MCF 10A (cell line): ENCODE data around the gene SH3D19. TPM values are rescaled to one million over a fixed set of nuclear protein-coding genes. Genes with fewer than 3 reads are reported as not detected.
A peak's percentile ranks its signal among the peaks of the same experiment; 100 is the strongest.

Experiments
- BruUV-seq: library from RNA; stranded (reverse); fragments of 400-500 nt; replicated peaks from 2 replicates; lab custom pipeline; 2021; lab: Mats Ljungman, UMichigan
- CTCF ChIA-PET: fragments of 300-600 bp; sonication (Branson Sonifier 250); formaldehyde crosslinking; extraction: SDS; loops from one replicate; lab custom pipeline; 2021; ENCODE audit warnings: antibody characterized with exemption, inconsistent platforms; lab: Yijun Ruan, JAX
- POLR2A ChIA-PET: fragments of 300-600, 350-650 bp; sonication (Branson Sonifier 250); formaldehyde crosslinking; extraction: SDS; loops from one replicate; lab custom pipeline; 2020; ENCODE audit warnings: antibody characterized with exemption, inconsistent platforms; lab: Yijun Ruan, JAX
- DNase-seq: peaks from one replicate; pipeline ENCODE4 v3.0.0-alpha.2; 2018; ENCODE audit not compliant: unreplicated experiment
- H3K27ac Mint-ChIP-seq: one replicate; pipeline ENCODE4 v1.8.0; 2022; ENCODE audit warnings: mild to moderate bottlenecking, low read depth, mixed read lengths; ENCODE audit not compliant: unreplicated experiment
- H3K27me3 Mint-ChIP-seq: one replicate; pipeline ENCODE4 v1.8.0; 2022; ENCODE audit warnings: mixed read lengths; ENCODE audit not compliant: insufficient read depth, unreplicated experiment
- H3K36me3 Mint-ChIP-seq: one replicate; pipeline ENCODE4 v1.8.0; 2022; ENCODE audit warnings: mild to moderate bottlenecking, moderate library complexity, mixed read lengths; ENCODE audit not compliant: insufficient read depth, unreplicated experiment
- H3K4me1 Mint-ChIP-seq: one replicate; pipeline ENCODE4 v1.8.0; 2022; ENCODE audit warnings: mixed read lengths; ENCODE audit not compliant: insufficient read depth, unreplicated experiment
- H3K4me3 Mint-ChIP-seq: one replicate; pipeline ENCODE4 v1.8.0; 2022; ENCODE audit warnings: mild to moderate bottlenecking, moderate library complexity, mixed read lengths; ENCODE audit not compliant: unreplicated experiment
- H3K9me3 Mint-ChIP-seq: one replicate; pipeline ENCODE4 v1.8.0; 2022; ENCODE audit warnings: mixed read lengths; ENCODE audit not compliant: unreplicated experiment
- intact Hi-C: fragments of 100-400 bp; cut with micrococcal nuclease; formaldehyde crosslinking; loops from 2 replicates; pipeline ENCODE4 v1.14.1; 2022
- total RNA-seq: library from RNA; stranded (reverse); gene quantifications from 2 replicates; pipeline ENCODE4 v1.2.3, GENCODE V29; 2022
- TF ChIP-seq, protein P1 (sequence below): fragments of 200-600 bp; IDR thresholded peaks from one replicate; pipeline ENCODE4 v1.8.0; 2022; ENCODE audit warnings: antibody characterized with exemption, mild to moderate bottlenecking; ENCODE audit not compliant: unreplicated experiment

The SH3D19 gene
- total RNA-seq, 1 experiment from 2014 or later: 51.3 TPM

DNA sequence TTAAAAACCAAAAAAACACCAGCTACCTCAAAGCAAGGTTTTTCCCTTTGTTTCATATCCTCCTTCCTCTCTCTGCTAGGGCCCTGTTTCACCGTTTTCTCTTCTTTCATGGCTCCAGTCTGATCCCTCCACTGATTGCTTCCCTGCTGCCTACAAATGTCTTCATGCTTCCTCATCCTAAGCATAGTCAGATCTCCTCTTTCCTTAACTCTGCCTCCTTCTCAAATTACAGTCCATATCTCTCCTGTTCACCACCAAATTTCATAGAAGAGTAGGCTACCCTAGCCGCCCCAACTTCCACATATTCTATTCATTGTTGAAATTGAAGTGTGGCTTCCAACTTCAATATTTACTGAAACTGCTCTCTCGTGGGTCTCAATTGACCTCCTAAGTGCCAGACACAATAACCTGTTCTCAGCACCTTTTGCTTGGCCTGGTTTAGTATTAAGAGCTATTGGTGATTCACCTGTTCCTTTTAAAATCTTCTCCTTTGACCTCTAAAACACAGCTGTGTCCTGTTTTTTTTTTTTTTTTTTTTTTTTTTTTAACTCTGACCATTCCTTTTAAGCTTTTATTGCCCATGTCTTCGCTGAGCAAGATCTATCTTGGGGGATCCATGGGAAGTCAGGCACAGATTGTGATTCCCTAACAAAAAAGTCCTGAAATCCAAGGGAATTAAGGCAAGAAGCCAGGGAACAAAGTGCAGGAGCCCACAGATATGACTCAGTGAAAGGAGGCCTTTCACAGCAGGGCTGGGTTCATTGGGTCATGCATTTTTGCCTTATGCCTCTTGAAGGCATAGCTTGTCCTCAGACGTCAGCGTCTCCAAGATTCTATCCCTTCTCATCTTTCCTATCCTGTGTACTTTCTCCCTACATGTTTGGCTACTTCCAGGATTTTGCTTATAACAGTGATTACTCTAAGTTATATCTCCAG lies 140.6 kb downstream of the SH3D19 start:
- TF ChIP-seq, protein P1, sequence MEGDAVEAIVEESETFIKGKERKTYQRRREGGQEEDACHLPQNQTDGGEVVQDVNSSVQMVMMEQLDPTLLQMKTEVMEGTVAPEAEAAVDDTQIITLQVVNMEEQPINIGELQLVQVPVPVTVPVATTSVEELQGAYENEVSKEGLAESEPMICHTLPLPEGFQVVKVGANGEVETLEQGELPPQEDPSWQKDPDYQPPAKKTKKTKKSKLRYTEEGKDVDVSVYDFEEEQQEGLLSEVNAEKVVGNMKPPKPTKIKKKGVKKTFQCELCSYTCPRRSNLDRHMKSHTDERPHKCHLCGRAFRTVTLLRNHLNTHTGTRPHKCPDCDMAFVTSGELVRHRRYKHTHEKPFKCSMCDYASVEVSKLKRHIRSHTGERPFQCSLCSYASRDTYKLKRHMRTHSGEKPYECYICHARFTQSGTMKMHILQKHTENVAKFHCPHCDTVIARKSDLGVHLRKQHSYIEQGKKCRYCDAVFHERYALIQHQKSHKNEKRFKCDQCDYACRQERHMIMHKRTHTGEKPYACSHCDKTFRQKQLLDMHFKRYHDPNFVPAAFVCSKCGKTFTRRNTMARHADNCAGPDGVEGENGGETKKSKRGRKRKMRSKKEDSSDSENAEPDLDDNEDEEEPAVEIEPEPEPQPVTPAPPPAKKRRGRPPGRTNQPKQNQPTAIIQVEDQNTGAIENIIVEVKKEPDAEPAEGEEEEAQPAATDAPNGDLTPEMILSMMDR: no peak
- Mint-ChIP-seq H3K9me3 (no peaks in the 10 kb centered on the region), H3K4me3 (no peak overlapping the region), H3K4me1 (no peaks in the 10 kb centered on the region), H3K27me3 (no peaks in the 10 kb centered on the region), H3K27ac (no peak overlapping the region), H3K36me3 (peaks cover 18% of the 10 kb centered on the region)
- CTCF ChIA-PET: interaction anchor here (0.7 kb wide), 1 partner anchor 9 kb away, joined by 3 read pairs; no protein-coding TSS in a partner anchor
- POLR2A ChIA-PET: interaction anchor here (0.6 kb wide), 1 partner anchor 303 kb away, joined by 3 read pairs; no protein-coding TSS in a partner anchor
- intact Hi-C loops: no loop called here
- peak; percentile 24 for DNase-seq
- no TSS peak for BruUV-seq

- no peaks in the 10 kb centered on the region for H3K4me1 Mint-ChIP-seq
- no peak overlapping the region for H3K4me3 Mint-ChIP-seq
- intact Hi-C loops: no loop called here
- no peaks in the 10 kb centered on the region for H3K9me3 Mint-ChIP-seq
- peaks cover 21% of the 10 kb centered on the region for H3K36me3 Mint-ChIP-seq
- BruUV-seq: no TSS peak
- H3K27ac Mint-ChIP-seq: no peak overlapping the region
- POLR2A ChIA-PET: no interaction called here
- no peaks in the 10 kb centered on the region for H3K27me3 Mint-ChIP-seq
- TF ChIP-seq, protein P1: no peak
- DNase-seq: no peak
- CTCF ChIA-PET: interaction anchor here (0.6 kb wide), 1 partner anchor 45 kb away, joined by 3 read pairs; no protein-coding TSS in a partner anchor
Measured at GRCh38 chr4:151182455-151182996, 142.9 kb downstream of the SH3D19 start.

DNA sequence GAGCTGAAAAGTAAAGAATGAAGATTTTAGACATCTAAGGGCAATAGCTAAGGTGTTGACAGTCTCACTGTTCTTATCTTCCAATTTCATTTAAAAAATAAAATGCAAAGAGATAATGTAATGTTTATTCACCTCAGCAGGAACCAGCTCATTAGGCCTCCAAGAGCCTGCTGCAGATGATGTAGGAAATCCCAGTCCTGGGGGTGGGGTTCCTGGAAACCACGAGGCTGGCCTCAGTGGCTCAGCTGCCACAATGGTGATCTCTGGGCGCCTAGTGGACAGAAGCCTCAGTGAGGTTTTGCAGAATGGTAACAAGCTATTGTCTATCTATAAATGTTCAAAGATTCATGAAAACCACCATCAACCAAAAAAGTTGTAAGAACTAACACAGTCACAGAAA lies 148.7 kb downstream of the SH3D19 start:
- H3K27me3 Mint-ChIP-seq: no peaks in the 10 kb centered on the region
- intact Hi-C loops: no loop called here
- no peaks in the 10 kb centered on the region for H3K9me3 Mint-ChIP-seq
- no peak for DNase-seq
- no peak overlapping the region for H3K27ac Mint-ChIP-seq
- BruUV-seq: no TSS peak
- H3K4me3 Mint-ChIP-seq: no peak overlapping the region
- peaks cover 63% of the 10 kb centered on the region for H3K36me3 Mint-ChIP-seq
- ChIA-PET POLR2A (no interaction called here), CTCF (interaction anchor here (1.0 kb wide), 1 partner anchor 9 kb away, joined by 3 read pairs; no protein-coding TSS in a partner anchor)
- H3K4me1 Mint-ChIP-seq: peaks cover 8% of the 10 kb centered on the region
- TF ChIP-seq, protein P1: no peak
